ENCODE data around the gene PSMA5. TPM values are rescaled to one million over a fixed set of nuclear protein-coding genes. Genes with fewer than 3 reads are reported as not detected.

The PSMA5 gene
- total and polyA plus RNA-seq, 2 of the 13 experiments (the other 11 are each of a cell fraction or from before 2014, with no cell fraction given) = 140 to 169 TPM

- Histone ChIP-seq H3K27me3 (ENCODE audit: control insufficient read depth in 1 of 2, insufficient read depth in 2 of 2, low read length in 2 of 2) (no peaks in the 10 kb centered on the region), H3K36me3 (replicated peaks in 1 of 2; ENCODE audit: control insufficient read depth in 1 of 2, insufficient read depth in 2 of 2, low read length in 2 of 2) (peaks cover 0 to 8% of the 10 kb centered on the region in 2 experiments; a peak in 1 of 5 replicates), H3K4me3 (replicated peaks in 1 of 3; ENCODE audit: insufficient read depth in 1 of 3, low read depth in 2 of 3, low read length in 3 of 3) (no peak overlapping the region), H3K27ac (ENCODE audit: extremely low read length, insufficient read depth, low read length) (no peak overlapping the region), H3K9ac (ENCODE audit: insufficient read depth, low read depth, low read length) (no peak overlapping the region), H3K4me1 (ENCODE audit: insufficient read depth, low read length) (peaks cover 93% of the 10 kb centered on the region), H3K9me3 (ENCODE audit: low read length) (no peaks in the 10 kb centered on the region), H3K4me2 (ENCODE audit: low read depth, low read length) (no peak overlapping the region), H3K79me2 (ENCODE audit: insufficient read depth, low read length) (peaks cover 95% of the 10 kb centered on the region), H2AFZ (ENCODE audit: low read length) (no peak overlapping the region), H4K20me1 (ENCODE audit: insufficient read depth, low read length) (0 out of 2 replicates have a peak, but pooled peaks cover 5% of the 10 kb centered on the region)
- TF ChIP-seq ZNF609 (CRISPR knock-in tag; IDR thresholded peaks at IDR 0.05; ENCODE audit: borderline replicate concordance) = no peak
- TF ChIP-seq KDM6A (CRISPR knock-in tag; IDR thresholded peaks at IDR 0.05; ENCODE audit: low read depth) = no peak
- no peak for TF ChIP-seq CREM (IDR thresholded peaks at IDR 0.05)
- TF ChIP-seq CREM (CRISPR knock-in tag; IDR thresholded peaks at IDR 0.05) = no peak
- no peak for TF ChIP-seq LCORL (IDR thresholded peaks at IDR 0.05)
- TF ChIP-seq LCORL (CRISPR knock-in tag; IDR thresholded peaks at IDR 0.05) = no peak
- no peak for TF ChIP-seq HNRNPK (IDR thresholded peaks at IDR 0.05; ENCODE audit: low read depth, low read length, poor library complexity, severe bottlenecking)
- TF ChIP-seq PHB2 (IDR thresholded peaks at IDR 0.05; ENCODE audit: partially characterized antibody) = no peak
- 95% methylated on average over 2 of the region's 2 CpGs for WGBS (ENCODE audit: low lambda C conversion rate)
- ChIA-PET CTCF (ENCODE audit: low intra/inter-chr PET ratio, low total read pairs) (no interaction called here), POLR2A (no interaction called here)
- in situ Hi-C loops (cut with HindIII; ENCODE audit: extremely low pct_ligation_motif_present, low pct_unique_long_range_greater_than_20kb) (no loop called here), intact Hi-C loops (cut with micrococcal nuclease; ENCODE audit: unreplicated experiment) (no loop called here)
- DNase-seq (ENCODE audit: low spot score) (no peak), ATAC-seq (no peak), FAIRE-seq (no peak)
- no TSS peak for BruUV-seq (replicated peaks)
Observed at GRCh38 chr1:109385417-109385816, 40.8 kb downstream of the PSMA5 start.
